Loucy (cell line): ENCODE data around the gene SPPL2C.

Source experiments
- CTCF ChIP-seq: fragments of 200-600 bp; sonication (generic); conservative IDR thresholded peaks from 2 replicates; pipeline ENCODE4 v1.5.1; 2014; ENCODE audit warnings: mild to moderate bottlenecking, antibody characterized with exemption, low read length
- EZH2phosphoT487 ChIP-seq: fragments of 200-600 bp; IDR thresholded peaks from 2 replicates; pipeline ENCODE4 v1.6.1; 2018; ENCODE audit warnings: antibody characterized with exemption, mild to moderate bottlenecking, moderate library complexity, borderline replicate concordance

GRCh38 chr17:45844695-45845375, at the start of gene SPPL2C:
- no peak for TF ChIP-seq CTCF
- TF ChIP-seq EZH2phosphoT487, result no peak
